ENCODE data around the gene SH2D3C.
A peak's percentile ranks its signal among the peaks of the same experiment; 100 is the strongest.

The SH2D3C gene

GRCh38 chr9:127817881-127818434, 39.5 kb upstream of the SH2D3C start:
- TF ChIP-seq CSRNP3 (CRISPR knock-in tag; IDR thresholded peaks at IDR 0.05) (no peak), TSHZ2 (CRISPR knock-in tag; IDR thresholded peaks at IDR 0.05) (peak; percentile 25; the same call in 1 of the 2 replicates), ARNTL (CRISPR knock-in tag; IDR thresholded peaks at IDR 0.05; ENCODE audit: borderline replicate concordance, low read depth) (no peak), PPARA (CRISPR knock-in tag; IDR thresholded peaks at IDR 0.05; ENCODE audit: borderline replicate concordance) (no peak)
- peak; percentile 26; the same call in 2 of the 3 replicates for ATAC-seq

- TF ChIP-seq ISL1 (CRISPR knock-in tag; IDR thresholded peaks at IDR 0.05) (no peak), PATZ1 (CRISPR knock-in tag; IDR thresholded peaks at IDR 0.05; ENCODE audit: borderline replicate concordance) (no peak), PPARA (CRISPR knock-in tag; IDR thresholded peaks at IDR 0.05; ENCODE audit: borderline replicate concordance) (no peak), ZNF70 (CRISPR knock-in tag; IDR thresholded peaks at IDR 0.05) (no peak), OSR1 (CRISPR knock-in tag; IDR thresholded peaks at IDR 0.05) (no peak), GLIS3 (CRISPR knock-in tag; IDR thresholded peaks at IDR 0.05) (no peak)
- ATAC-seq: peak; percentile 3; the same call in 2 of the 3 replicates
These were observed 38.3 kb upstream of the SH2D3C start for GRCh38 chr9:127816728-127817127.

- TF ChIP-seq CSDC2 (CRISPR knock-in tag; IDR thresholded peaks at IDR 0.05) (no peak), TOX (CRISPR knock-in tag; IDR thresholded peaks at IDR 0.05; ENCODE audit: borderline replicate concordance) (no peak), ZFP30 (CRISPR knock-in tag; IDR thresholded peaks at IDR 0.05) (no peak), CSRNP3 (CRISPR knock-in tag; IDR thresholded peaks at IDR 0.05) (no peak), TSHZ2 (CRISPR knock-in tag; IDR thresholded peaks at IDR 0.05) (no peak), ARNTL (CRISPR knock-in tag; IDR thresholded peaks at IDR 0.05; ENCODE audit: borderline replicate concordance, low read depth) (no peak), BACH2 (CRISPR knock-in tag; IDR thresholded peaks at IDR 0.05; ENCODE audit: borderline replicate concordance) (no peak), ZNF8 (CRISPR knock-in tag; IDR thresholded peaks at IDR 0.05) (no peak), ESRRG (CRISPR knock-in tag; IDR thresholded peaks at IDR 0.05) (no peak)
These were observed 37.9 kb upstream of the SH2D3C start for GRCh38 chr9:127816362-127816725.

More at GRCh38 chr9:127816362-127816725, 37.9 kb upstream of the SH2D3C start:
- ATAC-seq: peak; percentile 3; the same call in 2 of the 3 replicates
